ENCODE results near the gene LRP6. TPM values are rescaled to one million over a fixed set of nuclear protein-coding genes. Genes with fewer than 3 reads are reported as not detected.

Gene LRP6
- total RNA-seq, 1 experiment from 2014 or later, result 28.1 TPM

DNA sequence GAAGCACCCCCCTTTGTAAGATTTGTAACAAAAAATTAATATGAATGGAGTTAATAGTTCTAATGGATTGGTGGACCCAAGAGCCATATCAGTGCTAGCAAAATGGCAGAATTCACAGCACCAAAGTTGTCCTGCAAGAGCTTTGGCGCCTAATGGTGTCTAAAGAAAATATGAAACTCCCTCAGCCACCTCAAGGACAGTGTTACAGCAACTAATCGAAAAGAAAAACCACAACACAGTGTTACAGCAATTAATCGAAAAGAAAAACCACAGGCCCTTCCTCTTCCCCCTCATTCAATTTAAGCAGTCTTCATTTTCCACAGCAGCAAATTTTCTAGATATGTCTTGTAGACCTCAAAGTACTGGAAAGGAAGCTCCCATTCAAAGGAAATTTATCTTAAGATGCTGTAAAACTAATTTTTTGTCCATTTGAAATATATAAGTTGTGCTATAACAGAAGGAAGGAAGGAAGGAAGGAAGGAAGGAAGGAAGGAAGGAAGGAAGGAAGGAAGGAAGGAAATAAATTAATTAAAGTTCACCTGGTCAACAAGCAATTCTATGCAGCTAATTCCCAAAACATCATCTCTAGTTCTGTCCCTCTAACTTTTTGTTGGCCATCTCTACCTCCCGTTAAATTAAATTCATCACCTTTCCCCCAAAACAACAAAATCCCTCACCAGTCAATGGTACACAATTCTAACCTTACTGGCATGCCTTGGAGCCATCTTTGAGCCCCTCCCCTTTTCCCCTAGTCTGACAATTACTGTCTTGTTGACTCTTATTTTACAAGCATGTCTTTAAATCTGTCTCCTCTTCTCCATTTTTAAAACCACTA, 17.4 kb downstream of the LRP6 start:
- intact Hi-C loops (cut with micrococcal nuclease), result no loop called here
- Histone ChIP-seq H3K4me1 (ENCODE audit: control insufficient read depth in 1 of 2, insufficient read depth in 2 of 2, low read length in 2 of 2) (no peaks in the 10 kb centered on the region), H3K36me3 (ENCODE audit: control insufficient read depth in 1 of 2, insufficient read depth in 2 of 2, low read length in 2 of 2) (no peaks in the 10 kb centered on the region), H3K9me2 (ENCODE audit: insufficient read depth) (no peaks in the 10 kb centered on the region), H3K9ac (ENCODE audit: low read length) (no peak overlapping the region), H2AFZ (ENCODE audit: low read depth, low read length, poor library complexity, severe bottlenecking) (no peak overlapping the region), H4K20me1 (ENCODE audit: insufficient read depth) (peaks cover 4% of the 10 kb centered on the region; the same call in 1 of the 2 replicates), H3K9me3 (ENCODE audit: control insufficient read depth in 1 of 2, insufficient read depth in 1 of 2, low read depth in 1 of 2, low read length in 2 of 2) (no peaks in the 10 kb centered on the region), H3K79me2 (ENCODE audit: insufficient read depth, low read length) (peaks cover 30% of the 10 kb centered on the region), H3K27me3 (ENCODE audit: insufficient read depth, low read length) (no peaks in the 10 kb centered on the region), H3K4me3 (replicated peaks in 1 of 2; ENCODE audit: low read depth in 1 of 2, low read length in 2 of 2) (no peak overlapping the region), H3K4me2 (ENCODE audit: low read length) (no peak overlapping the region), H3K27ac (ENCODE audit: low read depth, low read length) (no peak overlapping the region)
- RAD21 ChIA-PET (ENCODE audit: low non-redundant PET in 1 of 2, low total read pairs in 2 of 2, uncharacterized antibody in 2 of 2, unreplicated experiment in 2 of 2), result no interaction called here
- POLR2A ChIA-PET, result no interaction called here
- DNase-seq (ENCODE audit: low read depth, low spot score) (no peak), ATAC-seq (no peak)
- TF ChIP-seq, protein P1, sequence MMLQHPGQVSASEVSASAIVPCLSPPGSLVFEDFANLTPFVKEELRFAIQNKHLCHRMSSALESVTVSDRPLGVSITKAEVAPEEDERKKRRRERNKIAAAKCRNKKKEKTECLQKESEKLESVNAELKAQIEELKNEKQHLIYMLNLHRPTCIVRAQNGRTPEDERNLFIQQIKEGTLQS (IDR thresholded peaks at IDR 0.05), result no peak
- no peak for TF ChIP-seq SP1 (IDR thresholded peaks at IDR 0.05; ENCODE audit: low read depth)
- no peak for TF ChIP-seq CBX3 (IDR thresholded peaks at IDR 0.05; ENCODE audit: low read depth)
- TF ChIP-seq POLR2A (IDR thresholded peaks at IDR 0.05; ENCODE audit: borderline replicate concordance, extremely low read depth, insufficient read depth, insufficient read length), result no peak
- no peak for TF ChIP-seq SRF (IDR thresholded peaks at IDR 0.05; ENCODE audit: low read depth)
- TF ChIP-seq TCF7L2 (IDR thresholded peaks at IDR 0.05; ENCODE audit: borderline replicate concordance, extremely low read depth, insufficient read depth, insufficient read length), result no peak
- TF ChIP-seq FOSL1 (IDR thresholded peaks at IDR 0.05; ENCODE audit: low read depth), result no peak
- TF ChIP-seq EZH2 (IDR thresholded peaks at IDR 0.05), result no peak
- no peak for TF ChIP-seq JUND (IDR thresholded peaks at IDR 0.05)
- no peak for TF ChIP-seq ELF1 (IDR thresholded peaks at IDR 0.05; ENCODE audit: borderline replicate concordance, low read depth)
- TF ChIP-seq YY1 (IDR thresholded peaks at IDR 0.05; ENCODE audit: extremely low read depth, insufficient replicate concordance, low read depth, low read length), result no peak
- CTCF ChIA-PET, result no interaction called here
- BruUV-seq (replicated peaks), result no TSS peak

DNA sequence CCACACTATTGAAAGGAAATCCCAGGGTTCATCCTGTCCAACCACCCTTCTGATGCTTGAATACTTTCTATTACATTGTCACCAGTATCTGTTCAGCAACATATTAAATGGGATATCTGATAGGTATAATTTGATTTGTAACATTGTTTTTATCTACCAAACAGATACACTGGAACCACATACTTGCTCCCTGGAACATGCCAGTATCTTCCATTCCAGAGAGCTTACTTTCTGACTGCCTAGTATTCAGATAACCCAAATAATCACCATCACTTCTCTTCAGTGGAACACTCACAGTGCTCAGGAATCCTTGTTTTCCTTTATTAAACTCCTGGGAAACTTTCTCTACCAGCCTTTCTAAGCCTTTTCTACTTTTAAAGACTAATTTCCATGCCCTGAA, 19.3 kb downstream of the LRP6 start:
- Histone ChIP-seq H4K20me1 (ENCODE audit: insufficient read depth) (peaks cover 4% of the 10 kb centered on the region; the same call in 1 of the 2 replicates), H3K4me3 (replicated peaks in 1 of 2; ENCODE audit: low read depth in 1 of 2, low read length in 2 of 2) (no peak overlapping the region), H3K4me2 (ENCODE audit: low read length) (no peak overlapping the region), H3K4me1 (ENCODE audit: control insufficient read depth in 1 of 2, insufficient read depth in 2 of 2, low read length in 2 of 2) (no peaks in the 10 kb centered on the region), H3K79me2 (ENCODE audit: insufficient read depth, low read length) (peaks cover 38% of the 10 kb centered on the region), H3K27me3 (ENCODE audit: insufficient read depth, low read length) (no peaks in the 10 kb centered on the region), H3K9me2 (ENCODE audit: insufficient read depth) (no peaks in the 10 kb centered on the region), H3K9ac (ENCODE audit: low read length) (no peak overlapping the region), H3K9me3 (ENCODE audit: control insufficient read depth in 1 of 2, insufficient read depth in 1 of 2, low read depth in 1 of 2, low read length in 2 of 2) (no peaks in the 10 kb centered on the region), H2AFZ (ENCODE audit: low read depth, low read length, poor library complexity, severe bottlenecking) (no peak overlapping the region), H3K27ac (ENCODE audit: low read depth, low read length) (no peak overlapping the region), H3K36me3 (ENCODE audit: control insufficient read depth in 1 of 2, insufficient read depth in 2 of 2, low read length in 2 of 2) (no peaks in the 10 kb centered on the region)
- intact Hi-C loops (cut with micrococcal nuclease), result no loop called here
- ChIA-PET POLR2A (no interaction called here), RAD21 (ENCODE audit: low non-redundant PET in 1 of 2, low total read pairs in 2 of 2, uncharacterized antibody in 2 of 2, unreplicated experiment in 2 of 2) (no interaction called here), CTCF (no interaction called here)
- no TSS peak for BruUV-seq (replicated peaks)
- DNase-seq (ENCODE audit: low read depth, low spot score) (no peak), ATAC-seq (no peak)
- TF ChIP-seq TCF7L2 (IDR thresholded peaks at IDR 0.05; ENCODE audit: borderline replicate concordance, extremely low read depth, insufficient read depth, insufficient read length), result no peak
- TF ChIP-seq SP1 (IDR thresholded peaks at IDR 0.05; ENCODE audit: low read depth), result no peak
- no peak for TF ChIP-seq EZH2 (IDR thresholded peaks at IDR 0.05)

Measured in HCT116 (cell line).